IgD-negative memory B cell (primary cell): ENCODE measurements around the gene VWA2. TPM values are rescaled to one million over a fixed set of nuclear protein-coding genes. Genes with fewer than 3 reads are reported as not detected.

Experiments used
- H3K27ac Mint-ChIP-seq, 3 donors: one replicate each; pipeline ENCODE4 v1.8.0; 2020 to 2022; ENCODE audit warnings: mild to moderate bottlenecking in 3 of 3, mixed read lengths in 3 of 3, moderate library complexity in 1 of 3
- H3K27me3 Mint-ChIP-seq: one replicate; pipeline ENCODE4 v1.8.0; 2021; ENCODE audit warnings: mixed read lengths
- H3K36me3 Mint-ChIP-seq: one replicate; pipeline ENCODE4 v1.8.0; 2020; ENCODE audit warnings: mild to moderate bottlenecking, mixed read lengths
- H3K4me1 Mint-ChIP-seq, 3 donors: one replicate each; pipeline ENCODE4 v1.8.0; 2020 to 2022; ENCODE audit warnings: mixed read lengths in 3 of 3, mild to moderate bottlenecking in 1 of 3
- H3K4me3 Mint-ChIP-seq, 4 donors: one replicate each; pipeline ENCODE4 v1.8.0; 2020 to 2022; ENCODE audit warnings: mild to moderate bottlenecking in 4 of 4, mixed read lengths in 4 of 4, moderate library complexity in 3 of 4
- H3K9me3 Mint-ChIP-seq, 3 donors: one replicate each; pipeline ENCODE4 v1.8.0; 2020 to 2021; ENCODE audit warnings: mixed read lengths in 3 of 3, mild to moderate bottlenecking in 1 of 3
- polyA plus RNA-seq: library from polyadenylated mRNA; unstranded; fragments of 300-500 nt; fragmentation: Illumina TruSeq; gene quantifications from one replicate; pipeline ENCODE4 v1.2.3, GENCODE V29; 2021

Gene VWA2
- polyA plus RNA-seq, 1 donor from 2014 or later, result not detected

DNA sequence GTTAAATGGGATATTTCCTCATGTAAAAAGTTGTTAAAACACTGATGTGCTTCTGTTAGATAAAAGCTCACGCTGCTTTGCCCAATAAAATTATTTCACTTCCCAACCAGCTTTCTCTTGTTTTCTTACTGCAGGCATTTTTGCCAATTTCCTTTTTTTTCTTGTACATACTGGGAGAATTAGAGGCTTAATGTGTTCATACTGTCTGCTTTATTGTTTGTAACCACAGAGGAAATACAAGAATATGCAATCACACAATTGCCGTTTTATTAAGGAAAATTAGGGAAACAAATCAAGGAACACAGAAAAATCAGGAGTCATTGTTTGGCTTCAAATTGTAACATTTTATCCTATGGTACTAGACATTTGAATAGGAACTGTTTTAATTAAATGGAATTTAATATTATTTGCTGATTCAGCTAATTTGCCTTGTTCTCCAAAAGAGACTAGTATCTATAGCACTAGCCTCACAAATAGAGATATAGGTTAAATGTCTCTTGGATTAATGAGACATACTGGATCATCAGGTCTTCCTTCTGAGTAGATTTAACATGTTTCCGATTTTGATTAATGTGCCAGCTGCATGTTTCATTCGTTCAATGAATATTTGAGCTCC, 6.4 kb upstream of the VWA2 start:
- H3K27ac Mint-ChIP-seq, result no peak overlapping the region
- H3K4me3 Mint-ChIP-seq, result no peak overlapping the region
- no peaks in the 10 kb centered on the region for H3K4me1 Mint-ChIP-seq
- H3K27me3 Mint-ChIP-seq, result peaks cover 11% of the 10 kb centered on the region
- H3K9me3 Mint-ChIP-seq, result no peaks in the 10 kb centered on the region
- H3K36me3 Mint-ChIP-seq, result no peaks in the 10 kb centered on the region

DNA sequence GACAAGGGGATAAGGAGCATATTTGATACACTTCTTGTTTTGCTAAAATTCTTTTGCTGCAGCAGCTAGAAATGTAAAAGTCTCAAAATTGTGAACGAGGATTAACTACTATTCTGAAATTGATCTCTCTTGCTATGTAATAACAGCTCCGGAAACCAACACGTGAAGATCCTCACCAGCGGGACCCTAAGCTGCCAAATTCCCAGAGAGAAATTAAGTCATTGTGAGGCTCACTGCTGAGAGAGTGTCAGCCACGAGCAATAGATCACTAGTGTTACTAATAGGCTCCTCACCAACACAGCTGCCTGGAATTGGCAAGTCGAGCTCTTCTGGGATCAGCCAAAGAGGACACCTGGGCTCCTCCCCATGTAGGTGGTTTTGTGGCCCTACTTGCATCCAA, 5.6 kb upstream of the VWA2 start:
- H3K9me3 Mint-ChIP-seq, result no peaks in the 10 kb centered on the region
- no peaks in the 10 kb centered on the region for H3K4me1 Mint-ChIP-seq
- no peak overlapping the region for H3K27ac Mint-ChIP-seq
- no peak overlapping the region for H3K4me3 Mint-ChIP-seq
- no peaks in the 10 kb centered on the region for H3K36me3 Mint-ChIP-seq
- H3K27me3 Mint-ChIP-seq, result peaks cover 17% of the 10 kb centered on the region

DNA sequence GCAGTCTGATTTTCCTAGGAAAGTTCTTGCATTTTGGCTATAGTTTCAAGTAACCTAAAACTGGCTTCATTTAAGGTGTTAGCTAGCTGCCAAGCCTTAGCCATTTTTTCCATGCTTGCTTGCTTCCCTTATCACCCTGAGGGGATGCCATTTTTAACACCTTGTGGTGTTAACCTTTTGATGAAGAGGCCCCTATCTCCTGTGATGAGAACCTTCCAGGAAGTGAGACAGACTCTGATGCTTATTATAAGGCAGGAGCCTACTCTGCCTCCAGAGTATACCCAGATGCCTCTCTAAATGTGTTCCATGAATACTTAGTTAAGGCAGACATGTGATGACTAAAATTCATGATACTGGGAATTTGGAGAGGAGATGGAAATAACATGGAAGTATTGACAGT, 4.9 kb upstream of the VWA2 start:
- peaks cover 24% of the 10 kb centered on the region for H3K27me3 Mint-ChIP-seq
- no peak overlapping the region for H3K27ac Mint-ChIP-seq
- no peak overlapping the region for H3K4me3 Mint-ChIP-seq
- no peaks in the 10 kb centered on the region for H3K36me3 Mint-ChIP-seq
- peaks cover 2 to 6% (median 4%) of the 10 kb centered on the region in 3 donors for H3K4me1 Mint-ChIP-seq
- H3K9me3 Mint-ChIP-seq, result no peaks in the 10 kb centered on the region

DNA sequence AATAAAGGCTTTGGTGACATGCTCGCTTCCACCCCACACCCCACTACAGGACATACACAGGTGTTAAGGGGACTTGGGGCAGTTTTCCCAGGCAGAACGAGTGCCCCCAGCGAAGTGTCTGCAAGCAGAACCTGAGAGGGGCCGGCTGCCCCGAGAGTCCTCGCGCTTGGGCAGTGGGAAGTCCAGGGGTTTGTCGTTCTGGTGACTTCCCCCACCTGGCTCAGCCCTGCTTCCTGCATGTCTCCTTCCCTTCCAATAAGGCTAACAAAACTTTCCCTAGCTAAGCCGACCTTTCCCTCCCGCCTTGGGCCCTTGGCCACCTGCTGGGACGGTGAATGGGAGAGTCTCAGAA, 916 bp downstream of the VWA2 start:
- peaks cover 2 to 6% (median 4%) of the 10 kb centered on the region in 3 donors for H3K4me1 Mint-ChIP-seq
- H3K27ac Mint-ChIP-seq, result no peak overlapping the region
- peaks cover 39% of the 10 kb centered on the region for H3K27me3 Mint-ChIP-seq
- peak overlapping the region in 2 of 4 donors; percentile 49 to 63 for H3K4me3 Mint-ChIP-seq
- peaks cover 2% of the 10 kb centered on the region for H3K36me3 Mint-ChIP-seq
- H3K9me3 Mint-ChIP-seq, result no peaks in the 10 kb centered on the region

DNA sequence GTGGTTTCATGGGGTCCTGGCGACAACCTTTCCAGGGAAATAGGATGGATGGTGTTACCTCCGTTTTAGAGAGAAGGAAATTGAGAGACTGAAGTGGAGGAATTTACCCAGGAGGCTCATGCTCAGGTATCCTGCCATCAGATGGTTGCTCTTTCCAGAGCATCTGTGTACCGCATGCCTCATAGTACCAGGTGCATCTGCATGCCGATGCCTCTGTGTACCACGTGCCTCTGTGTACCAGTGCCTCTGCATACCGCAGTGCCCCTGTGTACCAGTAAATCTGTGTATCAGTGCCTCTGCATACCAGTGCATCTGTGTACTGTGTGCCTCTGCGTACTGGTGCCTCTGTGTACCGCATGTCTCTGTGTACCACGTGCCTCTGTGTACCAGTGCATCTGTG, 3.2 kb downstream of the VWA2 start:
- H3K4me3 Mint-ChIP-seq, result no peak overlapping the region
- peaks cover 38% of the 10 kb centered on the region for H3K27me3 Mint-ChIP-seq
- H3K36me3 Mint-ChIP-seq, result peaks cover 2% of the 10 kb centered on the region
- H3K9me3 Mint-ChIP-seq, result no peaks in the 10 kb centered on the region
- peak overlapping the region in 1 of 3 donors; percentile 53 for H3K27ac Mint-ChIP-seq
- peaks cover 2 to 6% (median 6%) of the 10 kb centered on the region in 3 donors for H3K4me1 Mint-ChIP-seq

DNA sequence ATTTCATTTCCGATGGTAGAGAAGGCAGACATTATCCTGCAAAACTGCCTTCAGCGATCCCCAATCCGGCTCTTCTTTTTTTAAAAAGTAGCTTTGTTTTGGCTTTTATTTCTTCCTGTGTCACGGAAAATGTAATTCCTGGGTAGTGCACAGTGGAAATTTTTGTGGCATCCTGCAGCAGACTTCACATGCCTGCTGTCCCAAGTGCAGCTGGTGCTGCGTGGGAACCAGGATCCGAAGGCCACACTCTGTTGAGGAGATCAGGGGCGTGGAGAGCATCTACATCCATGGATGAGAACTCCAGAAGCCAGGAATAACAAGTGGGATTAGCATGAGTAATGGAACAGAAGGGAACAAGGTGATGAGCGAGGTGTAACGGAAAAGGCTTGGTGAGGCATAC, 4.6 kb downstream of the VWA2 start:
- Mint-ChIP-seq H3K27ac (no peak overlapping the region), H3K27me3 (peaks cover 30% of the 10 kb centered on the region), H3K4me3 (no peak overlapping the region), H3K4me1 (peaks cover 2 to 6% (median 4%) of the 10 kb centered on the region in 3 donors), H3K9me3 (no peaks in the 10 kb centered on the region), H3K36me3 (peaks cover 2% of the 10 kb centered on the region)

DNA sequence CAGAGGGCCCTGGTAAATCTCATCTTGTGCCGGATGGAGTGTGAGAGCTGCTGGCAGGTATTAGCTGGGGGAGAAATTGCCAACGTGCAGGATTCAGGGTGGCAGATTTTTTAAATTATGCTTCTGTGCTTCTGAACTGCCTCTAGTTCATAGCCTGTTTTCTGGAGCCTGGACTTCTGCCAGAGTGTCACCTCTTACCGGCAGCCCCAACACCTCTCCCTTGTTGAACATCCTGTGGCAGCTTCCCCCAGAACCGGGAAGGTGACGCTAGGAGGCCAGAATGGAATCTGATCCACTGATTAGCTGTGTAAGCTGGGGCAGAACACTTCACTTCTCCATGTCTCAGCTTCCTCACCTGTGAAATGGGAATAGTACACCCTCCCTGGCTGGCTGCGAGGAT, 5.1 kb downstream of the VWA2 start:
- peaks cover 0 to 2% (median 0%) of the 10 kb centered on the region in 3 donors for H3K4me1 Mint-ChIP-seq
- H3K27me3 Mint-ChIP-seq, result peaks cover 26% of the 10 kb centered on the region
- H3K27ac Mint-ChIP-seq, result no peak overlapping the region
- H3K36me3 Mint-ChIP-seq, result peaks cover 2% of the 10 kb centered on the region
- H3K4me3 Mint-ChIP-seq, result no peak overlapping the region
- no peaks in the 10 kb centered on the region for H3K9me3 Mint-ChIP-seq

DNA sequence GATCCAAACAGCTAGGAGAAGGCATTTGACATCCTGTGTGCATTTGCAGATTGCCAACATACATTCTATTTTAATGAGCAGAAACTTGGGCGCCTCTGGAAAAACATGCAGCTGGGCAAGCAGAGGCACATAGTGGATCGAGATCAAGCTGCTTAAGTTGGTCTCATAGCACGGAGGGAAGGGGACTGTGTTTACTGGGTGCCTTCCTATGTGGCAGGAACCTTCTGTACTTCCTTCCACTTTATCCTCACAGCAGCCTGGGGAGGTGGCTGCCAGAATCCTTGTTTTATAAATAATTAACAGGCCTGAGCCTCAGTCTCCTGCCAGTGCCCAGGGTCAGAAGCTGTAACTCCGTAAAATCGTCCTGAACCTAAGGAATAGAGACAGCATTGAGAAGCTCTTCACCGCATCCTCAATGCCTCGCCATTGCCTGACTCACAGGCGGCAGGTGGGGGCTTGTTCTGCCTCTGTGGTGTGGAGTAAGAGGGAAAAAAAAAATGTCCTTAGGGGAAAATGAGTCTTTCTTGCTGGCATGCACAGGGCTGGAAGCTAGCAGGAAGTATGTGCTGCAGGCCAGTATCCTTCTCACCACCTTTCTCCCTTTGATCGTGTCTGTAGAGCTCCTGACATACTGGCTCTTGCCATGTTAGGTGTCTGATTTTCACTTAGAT, 6.2 kb downstream of the VWA2 start:
- peaks cover 24% of the 10 kb centered on the region for H3K27me3 Mint-ChIP-seq
- peaks cover 2% of the 10 kb centered on the region for H3K36me3 Mint-ChIP-seq
- no peak overlapping the region for H3K27ac Mint-ChIP-seq

DNA sequence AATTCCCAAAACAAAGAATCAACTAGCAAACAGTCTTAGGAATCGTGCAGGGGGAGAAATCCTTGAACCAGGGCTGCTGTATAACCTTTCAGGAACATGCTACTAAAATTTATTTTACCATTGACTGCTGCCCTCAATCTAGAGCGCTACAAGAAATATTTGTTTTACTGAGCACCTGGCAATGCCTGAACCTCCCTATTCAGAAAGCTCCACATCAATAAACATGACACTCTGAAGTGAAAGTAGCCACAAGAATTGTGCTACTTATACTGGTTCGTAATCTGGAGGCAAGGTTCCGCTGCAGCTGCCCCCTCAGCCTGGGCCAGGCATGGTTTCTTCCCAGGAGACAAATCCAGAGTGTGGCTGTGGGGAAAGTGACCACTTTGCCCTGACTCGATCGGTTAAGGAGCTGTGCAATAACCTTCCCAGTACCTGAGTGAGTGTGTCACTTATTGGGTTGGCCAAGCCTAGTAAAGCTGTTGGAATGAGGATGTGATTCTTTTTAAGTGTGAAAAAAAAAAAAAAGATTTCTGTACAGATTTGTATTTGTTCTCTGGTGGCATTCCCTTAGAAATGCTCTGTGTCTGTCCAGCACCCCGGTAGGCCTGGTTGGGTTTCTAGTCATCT, 7.7 kb downstream of the VWA2 start:
- no peaks in the 10 kb centered on the region for H3K9me3 Mint-ChIP-seq

More for the DNA sequence above, 6.2 kb downstream of the VWA2 start:
- peak overlapping the region in 1 of 4 donors; percentile 17 for H3K4me3 Mint-ChIP-seq
- H3K4me1 Mint-ChIP-seq, result peaks cover 0 to 2% (median 0%) of the 10 kb centered on the region in 3 donors
- H3K9me3 Mint-ChIP-seq, result no peaks in the 10 kb centered on the region

DNA sequence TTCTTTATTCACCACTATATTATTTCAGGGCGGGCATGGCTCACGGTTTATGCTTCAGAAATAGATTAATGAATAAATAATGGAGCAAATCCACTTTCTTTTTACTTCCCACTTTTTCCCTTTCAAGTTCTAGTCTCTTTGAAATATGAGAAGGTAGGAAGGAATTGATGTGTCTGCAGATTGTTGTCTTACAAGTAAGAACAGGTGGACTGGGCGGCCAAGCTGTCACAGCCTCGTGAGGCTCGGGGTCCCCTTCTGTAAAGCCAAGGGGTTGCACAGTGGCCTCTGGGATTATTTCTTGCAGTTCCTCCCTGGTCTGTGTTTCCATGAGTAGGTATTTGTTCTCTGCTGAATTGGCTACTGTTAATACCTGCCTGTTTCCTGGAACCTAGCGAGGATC, 11.2 kb downstream of the VWA2 start:
- H3K27me3 Mint-ChIP-seq, result peaks cover 6% of the 10 kb centered on the region

More for the DNA sequence above, 7.7 kb downstream of the VWA2 start:
- no peaks in the 10 kb centered on the region for H3K36me3 Mint-ChIP-seq
- H3K27me3 Mint-ChIP-seq, result peaks cover 16% of the 10 kb centered on the region
- H3K27ac Mint-ChIP-seq, result no peak overlapping the region
- H3K4me1 Mint-ChIP-seq, result peaks cover 0 to 2% (median 0%) of the 10 kb centered on the region in 3 donors
- peak overlapping the region in 1 of 4 donors; percentile 12 for H3K4me3 Mint-ChIP-seq

DNA sequence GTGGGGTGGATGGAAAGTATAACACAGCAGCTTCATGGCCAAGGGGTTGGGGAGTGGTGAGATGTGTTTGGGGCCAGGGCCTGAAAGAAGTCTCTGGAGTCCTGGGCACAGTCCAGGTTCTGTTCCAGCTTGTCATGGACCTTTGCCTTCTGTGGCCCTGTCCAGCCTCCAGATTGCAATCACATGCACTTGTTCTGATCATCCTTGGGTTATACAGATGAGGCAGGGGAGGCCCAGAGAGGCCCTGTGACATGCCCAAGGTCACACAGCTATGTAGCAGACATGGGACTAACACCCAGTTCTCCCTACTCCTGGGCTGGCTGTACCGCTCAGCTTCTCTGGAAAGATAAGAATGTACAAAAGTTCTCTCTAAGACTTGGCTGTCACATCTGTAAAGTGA, 11.7 kb downstream of the VWA2 start:
- H3K27me3 Mint-ChIP-seq, result peaks cover 3% of the 10 kb centered on the region
- peaks cover 0 to 4% (median 0%) of the 10 kb centered on the region in 3 donors for H3K4me1 Mint-ChIP-seq
- H3K27ac Mint-ChIP-seq, result no peak overlapping the region
- no peaks in the 10 kb centered on the region for H3K36me3 Mint-ChIP-seq
- H3K4me3 Mint-ChIP-seq, result peak overlapping the region in 1 of 4 donors; percentile 1
- no peaks in the 10 kb centered on the region for H3K9me3 Mint-ChIP-seq

More for the DNA sequence above, 11.2 kb downstream of the VWA2 start:
- H3K36me3 Mint-ChIP-seq, result no peaks in the 10 kb centered on the region
- H3K9me3 Mint-ChIP-seq, result no peaks in the 10 kb centered on the region
- H3K27ac Mint-ChIP-seq, result no peak overlapping the region
- H3K4me1 Mint-ChIP-seq, result peaks cover 0 to 4% (median 0%) of the 10 kb centered on the region in 3 donors
- H3K4me3 Mint-ChIP-seq, result no peak overlapping the region

DNA sequence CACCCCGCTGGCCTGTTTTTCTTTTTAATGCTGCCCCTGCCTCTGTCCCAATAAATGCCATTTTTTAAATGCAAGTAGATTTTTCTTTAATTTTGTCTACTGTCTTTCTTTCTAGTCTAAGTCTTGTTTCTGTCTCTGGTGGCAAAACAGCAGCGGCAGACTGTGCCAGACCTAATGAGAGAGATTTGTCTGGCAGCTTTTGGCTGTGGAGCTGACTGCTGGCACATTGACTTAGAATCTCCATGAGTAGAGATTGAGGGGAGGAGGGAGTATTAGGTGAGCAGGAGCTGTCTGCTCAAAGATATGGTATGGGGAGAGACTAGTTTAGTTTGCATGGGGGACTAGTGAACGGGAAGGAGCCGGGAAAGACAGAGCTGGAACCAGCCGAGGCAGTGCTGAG, 13.0 kb downstream of the VWA2 start:
- Mint-ChIP-seq H3K4me3 (no peak overlapping the region), H3K4me1 (peaks cover 0 to 2% (median 0%) of the 10 kb centered on the region in 3 donors), H3K36me3 (no peaks in the 10 kb centered on the region), H3K27ac (no peak overlapping the region), H3K9me3 (no peaks in the 10 kb centered on the region), H3K27me3 (peaks cover 3% of the 10 kb centered on the region)

DNA sequence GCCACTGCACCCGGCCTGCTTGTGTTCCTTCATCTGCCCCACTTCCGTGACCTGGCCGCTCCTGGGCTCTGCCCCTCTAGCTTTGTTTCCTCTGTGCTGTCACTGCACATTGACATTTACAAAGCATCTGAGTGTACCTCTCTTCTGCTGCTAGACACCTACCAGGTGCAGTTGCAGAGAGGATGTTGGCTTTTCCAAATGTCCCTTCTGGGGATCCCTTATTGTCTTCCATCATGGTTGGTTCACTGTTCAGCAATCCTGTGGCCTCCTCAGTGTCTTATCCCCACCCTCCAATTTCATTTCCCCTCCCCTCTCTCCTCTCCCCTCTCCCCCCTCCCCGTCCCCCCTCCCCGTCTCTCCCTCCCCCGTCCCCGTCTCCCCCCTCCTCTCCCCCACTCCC, 13.8 kb downstream of the VWA2 start:
- H3K27ac Mint-ChIP-seq, result no peak overlapping the region
- H3K9me3 Mint-ChIP-seq, result no peaks in the 10 kb centered on the region
- peaks cover 3% of the 10 kb centered on the region for H3K27me3 Mint-ChIP-seq

DNA sequence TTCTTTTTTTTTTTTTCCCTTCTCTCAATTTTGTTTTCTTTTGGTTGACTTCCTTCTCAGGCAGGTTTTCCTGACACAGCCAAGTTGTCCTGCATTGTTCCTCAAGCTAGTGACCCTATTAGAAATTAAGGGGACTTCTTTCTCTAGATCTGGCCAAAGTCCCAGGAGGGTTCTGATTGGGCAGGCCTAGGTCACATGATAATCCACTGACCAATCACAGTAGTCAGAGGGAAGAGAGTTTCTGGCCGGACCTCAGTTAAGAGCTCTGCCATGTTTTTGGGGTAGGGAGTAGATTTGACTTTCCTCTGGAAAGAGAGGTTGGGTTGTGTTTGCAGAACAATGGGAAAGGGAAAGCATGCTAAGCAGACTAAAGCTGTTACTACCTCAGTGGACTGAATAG, 16.2 kb downstream of the VWA2 start:
- Mint-ChIP-seq H3K4me1 (peaks cover 0 to 8% (median 2%) of the 10 kb centered on the region in 3 donors), H3K27ac (no peak overlapping the region), H3K36me3 (no peaks in the 10 kb centered on the region), H3K4me3 (no peak overlapping the region), H3K27me3 (peaks cover 3% of the 10 kb centered on the region), H3K9me3 (no peaks in the 10 kb centered on the region)

More for the DNA sequence above, 13.8 kb downstream of the VWA2 start:
- Mint-ChIP-seq H3K4me1 (peaks cover 0 to 4% (median 2%) of the 10 kb centered on the region in 3 donors), H3K36me3 (no peaks in the 10 kb centered on the region), H3K4me3 (no peak overlapping the region)

DNA sequence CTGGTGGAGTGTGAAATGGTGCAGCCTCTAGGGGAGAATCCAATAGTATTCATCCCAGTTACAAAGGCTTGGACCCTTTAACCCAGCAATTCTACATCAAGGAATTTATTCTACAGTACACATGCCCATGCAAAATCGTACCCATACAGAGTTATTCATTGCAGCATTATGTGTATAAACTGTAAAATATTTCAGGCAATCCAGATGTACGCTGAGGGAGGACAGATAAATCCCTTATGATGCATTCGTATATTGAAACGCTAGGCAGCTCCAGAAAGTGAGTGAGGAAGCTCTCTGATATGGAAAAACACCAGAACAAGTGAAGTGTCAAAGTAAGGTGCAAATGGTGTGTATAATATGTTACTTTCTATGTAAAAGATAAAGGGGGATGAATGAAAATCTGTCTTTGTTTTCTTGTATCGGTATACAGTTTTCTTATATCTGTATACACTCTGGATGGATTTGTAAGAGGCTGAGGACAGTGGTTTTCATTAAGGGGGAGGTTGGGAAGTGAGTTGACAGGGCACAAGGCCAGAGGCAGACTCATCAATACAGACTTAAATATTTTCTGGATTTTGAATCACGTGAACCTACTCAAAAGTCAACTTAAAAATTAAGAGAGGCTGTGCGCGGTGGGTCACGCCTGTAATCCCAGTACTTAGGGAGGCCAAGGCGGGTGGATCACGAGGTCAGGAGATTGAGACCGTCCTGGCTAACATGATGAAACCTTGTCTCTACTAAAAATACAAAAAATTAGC, 17.1 kb downstream of the VWA2 start:
- no peak overlapping the region for H3K4me3 Mint-ChIP-seq
- H3K4me1 Mint-ChIP-seq, result peaks cover 0 to 8% (median 2%) of the 10 kb centered on the region in 3 donors
- no peaks in the 10 kb centered on the region for H3K36me3 Mint-ChIP-seq
- H3K9me3 Mint-ChIP-seq, result no peaks in the 10 kb centered on the region
- no peak overlapping the region for H3K27ac Mint-ChIP-seq
- peaks cover 3% of the 10 kb centered on the region for H3K27me3 Mint-ChIP-seq
